Jurkat, Clone E6-1 (cell line): ENCODE measurements around the gene RPS6KC1.

Source experiments
- DNase-seq: peaks from one replicate; pipeline ENCODE4 v3.0.0-alpha.2; 2011; ENCODE audit warnings: low read depth, low spot score
- H3K4me3 ChIP-seq: 2 replicates; pipeline ENCODE4 v1.5.1; 2011; ENCODE audit warnings: mild to moderate bottlenecking, low read length, control low read depth, moderate library complexity

RPS6KC1 gene

GRCh38 chr1:213051881-213052202 lies 801 bp downstream of the RPS6KC1 start:
- DNase-seq: no peak
- peak overlapping the region; percentile 92 for H3K4me3 ChIP-seq

DNA sequence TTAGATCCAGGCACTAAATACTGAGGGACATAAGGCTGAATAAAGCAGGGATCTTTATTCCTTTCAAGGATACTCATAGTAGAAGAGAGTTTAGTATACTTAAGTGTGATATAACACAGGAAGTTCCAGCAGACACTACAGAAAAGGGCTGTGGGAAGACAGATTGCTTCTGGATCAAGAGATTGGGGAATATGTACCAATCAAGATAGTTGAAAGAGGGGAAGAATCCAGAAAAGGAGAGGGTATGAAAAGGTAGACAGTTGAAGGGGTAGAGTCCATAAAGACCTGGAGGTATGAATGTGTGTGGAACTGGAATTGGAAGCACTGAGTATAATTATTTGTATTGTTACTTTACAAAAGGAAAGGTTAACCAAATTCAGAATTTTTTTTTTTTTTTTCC lies 2.4 kb downstream of the RPS6KC1 start:
- H3K4me3 ChIP-seq: no peak overlapping the region
- no peak for DNase-seq

DNA sequence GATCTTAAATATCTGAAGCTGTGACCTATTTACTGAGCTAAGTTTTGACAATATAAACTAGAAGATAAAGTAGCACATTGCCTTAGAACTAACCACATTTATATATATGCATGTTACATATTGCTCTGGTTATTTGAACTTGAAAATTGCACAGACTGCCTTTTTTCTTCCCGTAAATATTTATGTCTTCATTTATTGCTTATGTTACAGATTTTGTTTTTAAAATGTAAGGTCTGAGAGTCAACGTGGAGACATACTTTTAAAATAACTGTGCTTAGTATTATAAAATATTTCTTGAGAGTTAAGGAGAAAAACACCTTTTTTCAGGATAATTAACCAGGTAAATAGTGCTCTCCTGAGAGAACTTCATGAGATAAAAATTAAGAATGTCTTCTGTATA lies 3.1 kb downstream of the RPS6KC1 start:
- no peak for DNase-seq
- H3K4me3 ChIP-seq: no peak overlapping the region

DNA sequence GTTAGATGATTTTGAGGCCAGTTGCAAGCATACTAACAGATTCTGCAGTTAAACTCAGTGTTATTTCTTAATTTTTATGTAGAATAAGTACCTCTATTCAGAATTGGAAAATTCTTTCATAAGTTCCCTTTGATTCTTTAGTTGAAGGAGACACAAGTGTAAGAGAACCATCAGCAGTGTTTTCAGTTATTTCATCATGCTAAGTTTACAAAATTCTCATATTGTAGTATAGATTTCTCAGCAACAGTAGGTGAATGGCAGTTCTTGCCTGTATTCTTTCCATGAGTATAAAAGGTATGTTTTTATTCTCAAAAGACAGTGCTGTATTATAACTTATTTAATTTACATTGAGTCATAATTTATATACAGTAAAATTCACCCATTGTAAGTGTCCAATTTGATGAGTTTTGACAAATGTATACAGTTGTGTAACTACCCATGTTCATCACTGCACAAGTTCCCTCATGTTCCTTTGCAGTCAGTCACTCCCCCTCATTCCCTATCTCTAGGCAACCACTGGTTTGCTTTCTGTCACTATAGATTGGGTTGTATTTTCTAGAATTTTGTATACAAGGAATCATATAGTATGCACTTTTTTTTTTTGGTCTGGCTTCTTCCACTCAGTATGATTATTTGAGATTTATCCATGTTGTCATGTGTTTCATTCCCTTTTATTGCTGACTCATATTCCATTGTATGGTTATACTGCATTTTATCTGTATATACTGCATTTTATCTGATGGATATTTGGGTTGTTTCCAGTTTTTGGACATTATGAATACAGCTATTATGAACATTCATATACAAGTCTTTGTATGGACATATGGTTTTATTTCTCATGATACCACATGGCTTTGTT lies 3.9 kb downstream of the RPS6KC1 start:
- H3K4me3 ChIP-seq: no peak overlapping the region
- no peak for DNase-seq

GRCh38 chr1:213055767-213056166 lies 4.7 kb downstream of the RPS6KC1 start:
- no peak overlapping the region for H3K4me3 ChIP-seq
- no peak for DNase-seq

DNA sequence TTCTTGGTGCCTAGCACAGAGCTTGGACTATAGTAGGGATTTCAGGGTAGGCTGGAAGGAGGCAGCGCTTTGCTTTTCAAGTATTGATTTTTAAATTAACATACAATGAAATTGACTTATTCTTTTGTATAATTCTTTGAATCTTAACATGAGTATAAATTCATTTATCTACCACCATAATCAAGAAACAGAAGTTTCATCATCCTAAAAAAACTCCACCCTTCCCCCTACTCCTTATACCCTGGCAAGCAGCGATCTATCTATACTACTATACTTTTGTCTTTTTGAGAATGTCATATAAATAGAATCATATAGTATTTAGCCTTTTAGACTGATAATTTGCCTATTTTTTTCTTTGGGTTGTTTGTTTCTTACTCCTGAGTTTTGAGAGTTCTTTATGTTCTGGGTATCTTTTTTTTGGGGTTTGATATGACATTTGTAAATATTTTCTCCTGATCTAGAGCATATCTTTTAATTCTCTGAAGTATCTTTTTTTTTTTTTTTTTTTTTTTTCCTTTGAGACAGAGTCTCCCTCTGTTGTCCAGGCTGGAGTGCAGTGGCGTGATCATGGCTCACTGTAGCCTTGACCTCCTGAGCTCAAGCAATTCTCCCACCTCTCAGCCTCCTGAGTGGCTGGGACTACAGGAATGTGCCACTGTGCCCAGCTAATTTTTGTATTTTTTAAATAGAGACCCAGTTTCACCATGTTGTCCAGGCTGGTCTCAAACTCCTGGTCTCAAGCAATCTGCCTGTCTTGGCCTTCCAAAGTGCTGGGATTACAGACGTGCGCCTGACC lies 6.4 kb downstream of the RPS6KC1 start:
- DNase-seq: no peak

GRCh38 chr1:213060836-213061235 lies 9.8 kb downstream of the RPS6KC1 start:
- no peak overlapping the region for H3K4me3 ChIP-seq
- no peak for DNase-seq

More for the DNA sequence above, 6.4 kb downstream of the RPS6KC1 start:
- H3K4me3 ChIP-seq: no peak overlapping the region

DNA sequence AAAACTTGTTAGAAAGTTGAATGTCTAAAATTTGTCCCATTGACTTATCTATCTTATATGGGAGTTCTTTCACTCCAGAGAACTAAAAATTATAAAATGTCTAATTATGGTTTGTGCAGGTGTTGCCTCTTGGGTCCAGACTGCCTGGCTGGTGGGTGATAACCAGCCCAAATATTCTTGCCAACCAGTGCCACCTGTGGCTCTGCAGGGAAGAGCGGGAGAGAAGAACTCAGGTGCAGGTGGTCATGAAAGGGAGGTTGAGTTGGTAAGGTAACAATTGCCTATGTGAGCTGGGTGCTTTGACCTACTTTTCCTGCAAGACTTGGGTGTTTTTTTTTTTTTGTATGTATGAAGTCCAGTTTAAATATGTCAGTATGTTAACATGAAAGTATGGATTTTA lies 10.2 kb downstream of the RPS6KC1 start:
- DNase-seq: no peak
- H3K4me3 ChIP-seq: no peak overlapping the region

- no peak for DNase-seq
- no peak overlapping the region for H3K4me3 ChIP-seq
These were observed 14.8 kb downstream of the RPS6KC1 start for GRCh38 chr1:213065800-213066199.

- no peak overlapping the region for H3K4me3 ChIP-seq
- no peak for DNase-seq
These were observed 15.3 kb downstream of the RPS6KC1 start for GRCh38 chr1:213066363-213066762.

GRCh38 chr1:213067352-213067751 lies 16.3 kb downstream of the RPS6KC1 start:
- no peak overlapping the region for H3K4me3 ChIP-seq
- no peak for DNase-seq

- DNase-seq: no peak
- no peak overlapping the region for H3K4me3 ChIP-seq
These were observed 19.4 kb downstream of the RPS6KC1 start for GRCh38 chr1:213070406-213070805.

GRCh38 chr1:213075725-213076124 lies 24.7 kb downstream of the RPS6KC1 start:
- H3K4me3 ChIP-seq: no peak overlapping the region
- no peak for DNase-seq

DNA sequence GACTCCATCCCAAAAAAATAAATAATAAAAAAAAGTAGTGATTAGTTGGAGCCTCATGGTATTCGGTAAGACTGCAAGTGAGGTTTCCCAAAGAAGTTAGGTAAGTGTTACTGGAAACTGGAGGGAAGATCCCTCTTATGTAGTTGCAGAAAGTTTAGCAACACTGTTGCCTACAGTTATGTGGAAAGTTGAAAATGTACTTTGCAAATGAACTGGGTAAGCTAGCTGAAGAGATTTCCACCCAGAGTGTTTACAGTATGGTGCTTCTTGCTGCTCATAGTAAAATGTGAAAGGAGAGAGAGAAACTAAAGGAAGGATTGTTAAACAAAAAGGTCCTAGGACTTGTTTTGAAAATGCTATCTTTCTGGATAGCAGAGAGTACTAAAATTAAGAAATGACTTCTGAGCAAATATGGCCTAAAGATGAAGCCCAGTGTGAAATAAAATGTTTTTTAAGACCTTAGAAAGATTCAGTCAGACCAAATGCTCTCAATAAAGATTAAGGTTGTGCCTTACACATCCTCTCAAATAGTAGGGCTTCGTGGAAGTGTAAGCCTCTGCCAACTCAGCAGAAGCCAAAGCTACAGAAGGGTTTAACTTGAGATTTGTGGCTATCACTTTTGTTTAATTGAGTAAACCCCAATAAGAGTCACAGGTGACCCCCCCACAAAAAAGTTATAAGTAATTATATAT lies 31.5 kb downstream of the RPS6KC1 start:
- DNase-seq: no peak
- H3K4me3 ChIP-seq: no peak overlapping the region

- DNase-seq: no peak
- H3K4me3 ChIP-seq: no peak overlapping the region
These were observed 32.0 kb downstream of the RPS6KC1 start for GRCh38 chr1:213083112-213083445.

DNA sequence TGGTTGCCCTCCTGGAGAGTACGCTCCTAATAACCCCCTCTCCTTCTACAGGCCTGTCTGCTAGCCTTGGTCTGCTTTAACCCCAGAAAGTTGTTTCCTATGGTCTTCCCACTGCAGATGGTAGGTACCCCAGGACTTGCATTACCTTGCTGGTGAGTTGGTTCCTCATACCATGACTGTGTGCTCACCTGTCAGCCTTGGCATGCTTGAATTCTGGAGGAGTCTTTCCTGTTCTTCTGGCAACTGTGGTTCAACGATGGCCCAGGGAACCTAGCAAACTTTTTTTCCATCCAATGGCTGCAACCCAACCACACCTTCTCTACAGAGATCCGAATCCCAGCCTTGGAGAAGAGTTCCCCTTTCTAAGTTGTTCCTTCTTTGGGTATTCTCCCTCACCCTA lies 36.9 kb downstream of the RPS6KC1 start:
- H3K4me3 ChIP-seq: no peak overlapping the region
- no peak for DNase-seq

- DNase-seq: peak; percentile 18
- H3K4me3 ChIP-seq: no peak overlapping the region
These were observed 39.1 kb downstream of the RPS6KC1 start for GRCh38 chr1:213089924-213090677.

DNA sequence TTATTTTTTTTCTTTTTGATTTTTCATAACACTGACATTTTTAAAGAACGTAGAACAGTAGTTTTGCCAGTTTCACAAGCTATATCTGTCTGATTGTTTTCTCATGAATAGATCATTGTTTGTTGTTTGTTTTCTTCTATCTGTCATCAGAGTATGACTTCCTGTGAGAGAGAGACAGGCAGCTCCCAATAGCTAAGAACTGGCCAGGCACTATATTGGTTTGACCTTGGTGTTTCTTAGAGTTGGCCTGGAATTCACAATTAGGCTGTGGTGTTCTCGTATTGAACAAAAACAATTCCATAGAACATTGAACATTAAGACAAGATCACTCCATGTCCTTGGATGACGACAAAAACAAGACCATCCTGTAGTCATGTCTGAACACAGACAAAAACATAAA lies 43.4 kb downstream of the RPS6KC1 start:
- no peak overlapping the region for H3K4me3 ChIP-seq
- DNase-seq: no peak

- H3K4me3 ChIP-seq: no peak overlapping the region
- DNase-seq: no peak
These were observed 44.4 kb downstream of the RPS6KC1 start for GRCh38 chr1:213095467-213095866.
